Measurements from ENCODE around the gene HMCN1.
"Not testable (repeated sequence)": the region's sequence is repeated elsewhere in the genome, so short reads cannot be mapped to it uniquely, and the experiment has no call there.

HMCN1 gene

GRCh38 chr1:186102107-186102506 lies 367.9 kb downstream of the HMCN1 start:
- no peak for DNase-seq

GRCh38 chr1:186102547-186103148 lies 368.5 kb downstream of the HMCN1 start:
- peak; percentile 6 for DNase-seq

DNA sequence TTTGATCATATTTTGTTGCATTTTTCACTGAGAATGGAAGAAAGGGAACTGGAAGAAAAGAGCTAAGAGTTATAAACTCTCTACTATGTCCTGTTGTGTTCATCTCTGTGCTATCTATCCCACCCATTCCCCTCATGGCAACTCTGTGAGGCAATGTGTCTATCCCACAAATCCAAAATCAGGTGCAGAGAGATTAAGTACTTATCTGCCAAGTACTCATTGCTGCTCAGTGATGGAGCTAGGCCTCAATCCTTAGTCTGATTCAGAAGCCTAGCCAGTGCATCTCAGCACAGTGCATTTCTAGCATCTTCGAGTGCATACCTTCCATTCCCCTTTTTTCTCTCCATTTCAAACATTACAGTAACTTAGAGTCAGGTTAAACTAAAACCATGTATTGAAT lies 370.3 kb downstream of the HMCN1 start:
- DNase-seq, result no peak

DNA sequence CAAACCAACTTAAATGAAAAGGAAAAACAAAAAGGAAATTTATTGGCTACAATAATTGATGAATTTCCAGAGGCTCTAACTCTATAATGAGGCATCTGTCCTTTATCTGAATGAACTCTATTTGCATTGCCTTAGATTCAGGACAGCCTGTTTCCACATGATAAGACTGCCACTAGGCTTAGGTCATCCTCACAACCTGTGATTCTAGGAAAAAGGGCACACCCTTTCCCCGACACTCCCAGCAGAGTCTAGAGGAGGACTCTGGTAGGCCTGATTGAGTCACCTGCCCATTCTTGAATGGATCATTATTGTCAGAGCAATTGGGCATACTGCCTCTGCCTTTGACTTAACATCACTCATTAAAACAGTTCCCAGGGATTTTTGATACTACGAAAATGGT lies 378.1 kb downstream of the HMCN1 start:
- DNase-seq, result no peak

DNA sequence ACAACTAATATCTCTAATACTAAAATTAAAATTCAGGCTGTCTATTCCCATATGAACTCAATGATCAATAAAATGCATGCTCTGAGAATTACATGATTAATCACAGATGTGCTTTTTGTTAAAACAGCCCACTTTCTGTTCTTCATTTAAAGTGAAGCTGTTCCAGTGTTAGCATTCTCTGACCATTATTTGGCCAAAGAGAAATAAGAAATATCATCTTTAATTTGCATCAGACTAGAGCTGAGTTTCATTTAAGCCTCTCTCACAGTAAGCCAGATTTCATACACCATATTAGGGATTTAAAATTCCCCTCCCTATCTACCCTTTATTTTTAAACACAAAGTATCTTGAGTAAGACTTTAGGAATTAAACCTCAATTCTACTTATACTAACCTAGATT lies 379.3 kb downstream of the HMCN1 start:
- DNase-seq, result no peak

GRCh38 chr1:186118724-186119123 lies 384.5 kb downstream of the HMCN1 start:
- no peak for DNase-seq

- no peak for DNase-seq
Observed at GRCh38 chr1:186122837-186123236, 388.6 kb downstream of the HMCN1 start.

- DNase-seq, result no peak
Observed at GRCh38 chr1:186125035-186125434, 390.8 kb downstream of the HMCN1 start.

DNA sequence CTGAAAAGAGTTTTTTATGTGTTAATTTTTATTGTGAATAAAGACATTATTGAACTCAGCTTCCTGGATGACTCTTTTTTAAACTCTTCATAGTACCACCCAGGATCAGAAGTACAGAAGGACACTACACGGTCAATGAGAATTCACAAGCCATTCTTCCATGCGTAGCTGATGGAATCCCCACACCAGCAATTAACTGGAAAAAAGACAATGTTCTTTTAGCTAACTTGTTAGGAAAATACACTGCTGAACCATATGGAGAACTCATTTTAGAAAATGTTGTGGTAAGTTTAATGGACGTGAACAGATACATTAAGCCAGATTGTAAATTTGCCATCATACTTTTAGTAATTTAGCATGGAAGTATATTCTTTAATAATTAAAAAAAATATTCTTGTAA lies 391.3 kb downstream of the HMCN1 start:
- DNase-seq, result no peak

DNA sequence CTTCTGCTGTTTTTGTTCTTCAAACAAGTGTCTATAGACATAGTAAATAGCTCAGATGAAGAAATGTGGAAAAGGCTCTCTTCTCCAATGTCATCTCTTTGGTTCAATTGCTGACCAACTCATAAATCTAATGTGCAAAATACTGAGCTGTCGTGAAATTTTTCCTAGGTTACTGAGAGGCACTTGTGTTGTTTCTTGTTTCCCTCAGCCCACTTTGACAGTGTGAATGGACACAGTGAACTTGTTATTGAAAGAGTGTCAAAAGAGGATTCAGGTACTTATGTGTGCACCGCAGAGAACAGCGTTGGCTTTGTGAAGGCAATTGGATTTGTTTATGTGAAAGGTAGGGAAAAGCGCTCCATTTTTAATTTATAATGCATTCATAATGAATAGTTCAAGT lies 395.6 kb downstream of the HMCN1 start:
- DNase-seq, result no peak

DNA sequence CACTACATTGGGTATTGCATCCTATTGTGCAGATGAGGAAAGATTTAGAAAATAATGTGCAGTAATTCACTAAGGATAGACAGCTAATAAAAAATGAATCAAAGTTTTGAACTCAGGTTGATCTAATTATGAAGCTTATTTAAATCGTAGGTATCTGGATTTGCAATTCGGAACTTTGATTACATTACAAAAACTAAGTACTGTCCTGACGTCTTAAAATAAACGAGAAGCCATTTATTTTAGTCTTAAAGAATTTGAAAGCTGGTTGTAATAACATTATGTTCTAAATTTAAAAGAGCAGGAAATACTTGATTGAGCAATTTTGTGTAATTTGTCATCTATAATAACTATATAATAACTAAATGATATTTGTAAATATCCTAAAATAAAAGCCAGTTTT lies 404.9 kb downstream of the HMCN1 start:
- DNase-seq, result no peak

DNA sequence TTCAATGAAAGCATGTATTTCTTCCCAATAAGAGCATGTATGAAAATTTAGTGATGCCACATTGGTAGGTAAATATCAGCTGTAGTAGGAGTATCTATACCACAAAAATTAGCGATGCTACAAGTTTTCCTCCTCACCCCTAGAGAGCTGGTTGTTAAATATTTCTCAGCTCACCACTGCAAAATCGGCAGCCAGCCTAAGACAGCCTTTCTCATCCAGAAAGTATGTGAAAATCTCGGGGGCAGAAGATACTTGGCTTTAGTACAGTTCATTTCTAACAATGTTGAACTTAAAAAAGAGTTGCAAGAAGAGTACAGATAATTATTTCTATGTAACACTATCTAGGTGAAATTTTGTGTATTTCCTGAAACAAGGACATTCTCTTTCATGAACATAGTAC lies 405.5 kb downstream of the HMCN1 start:
- DNase-seq, result no peak

- no peak for DNase-seq
Observed at GRCh38 chr1:186142159-186142558, 408.0 kb downstream of the HMCN1 start.

- DNase-seq, result no peak
Observed at GRCh38 chr1:186142916-186143315, 408.7 kb downstream of the HMCN1 start.

GRCh38 chr1:186143481-186143880 lies 409.3 kb downstream of the HMCN1 start:
- no peak for DNase-seq

DNA sequence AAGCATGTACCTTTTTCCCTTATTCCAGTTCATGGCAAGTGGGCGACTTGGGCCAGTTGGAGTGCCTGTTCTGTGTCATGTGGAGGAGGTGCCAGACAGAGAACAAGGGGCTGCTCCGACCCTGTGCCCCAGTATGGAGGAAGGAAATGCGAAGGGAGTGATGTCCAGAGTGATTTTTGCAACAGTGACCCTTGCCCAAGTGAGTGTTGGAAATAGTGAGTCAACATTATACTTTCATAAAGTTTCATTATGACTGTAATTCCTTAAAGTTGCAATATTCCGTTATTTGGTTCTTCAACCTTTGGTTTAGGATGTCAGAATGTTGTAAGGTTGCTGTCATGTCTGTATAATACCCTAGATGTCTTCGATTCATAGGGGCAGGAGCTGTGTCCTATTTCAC lies 410.3 kb downstream of the HMCN1 start:
- DNase-seq, result peak; percentile 52

GRCh38 chr1:186146974-186147373 lies 412.8 kb downstream of the HMCN1 start:
- peak; percentile 26 for DNase-seq

DNA sequence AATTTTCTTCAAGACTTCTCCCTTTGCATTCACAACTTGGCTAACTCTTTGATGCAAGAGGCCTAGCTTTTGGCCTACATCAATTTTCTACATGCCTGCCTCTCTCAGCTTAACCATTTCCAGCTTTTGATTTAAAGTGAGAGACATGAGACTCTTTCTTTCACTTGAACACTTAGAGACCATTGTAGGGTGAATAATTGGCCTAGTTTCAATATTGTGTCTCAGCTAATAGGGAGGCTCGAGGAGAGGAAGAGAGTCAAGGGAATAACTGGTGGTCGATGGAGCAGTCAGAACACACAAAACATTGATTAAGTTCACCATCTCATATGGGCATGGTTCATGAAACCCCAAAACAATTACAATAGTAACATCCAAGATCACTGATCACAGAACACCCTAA lies 415.4 kb downstream of the HMCN1 start:
- no peak for DNase-seq

GRCh38 chr1:186152227-186152619 lies 418.0 kb downstream of the HMCN1 start:
- no peak for DNase-seq

DNA sequence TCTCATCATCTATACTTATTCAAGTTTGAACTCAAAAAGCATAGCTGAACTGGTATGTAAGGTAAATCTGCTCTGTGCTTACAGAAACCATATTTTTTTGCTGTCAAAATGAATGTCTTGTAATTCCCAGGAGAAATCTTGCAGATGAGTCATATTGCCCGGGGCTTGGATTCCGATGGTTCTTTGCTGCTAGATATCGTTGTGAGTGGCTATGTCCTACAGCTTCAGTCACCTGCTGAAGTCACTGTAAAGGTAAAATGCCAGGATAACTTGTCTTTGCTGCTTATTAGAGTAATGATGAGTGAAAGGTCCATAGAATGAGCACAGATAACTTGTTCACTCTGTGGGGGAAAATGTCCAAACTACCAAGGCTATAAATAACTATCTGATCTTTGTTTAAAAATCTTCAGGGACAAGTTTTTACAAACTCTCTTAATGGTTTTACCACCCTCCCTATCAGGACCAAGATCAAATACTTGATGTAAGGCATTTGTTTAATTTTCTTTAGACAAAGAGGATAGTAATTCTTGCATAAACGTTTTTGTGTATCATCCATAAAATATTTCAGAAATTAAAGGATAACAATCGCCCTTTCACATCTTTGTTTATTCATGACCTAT lies 418.5 kb downstream of the HMCN1 start:
- DNase-seq, result no peak

- no peak for DNase-seq
Observed at GRCh38 chr1:186154651-186155050, 420.5 kb downstream of the HMCN1 start.

- DNase-seq, result no peak
Observed at GRCh38 chr1:186155594-186155993, 421.4 kb downstream of the HMCN1 start.

- not testable (repeated sequence) for DNase-seq
Observed at GRCh38 chr1:186162895-186163294, 428.7 kb downstream of the HMCN1 start.

DNA sequence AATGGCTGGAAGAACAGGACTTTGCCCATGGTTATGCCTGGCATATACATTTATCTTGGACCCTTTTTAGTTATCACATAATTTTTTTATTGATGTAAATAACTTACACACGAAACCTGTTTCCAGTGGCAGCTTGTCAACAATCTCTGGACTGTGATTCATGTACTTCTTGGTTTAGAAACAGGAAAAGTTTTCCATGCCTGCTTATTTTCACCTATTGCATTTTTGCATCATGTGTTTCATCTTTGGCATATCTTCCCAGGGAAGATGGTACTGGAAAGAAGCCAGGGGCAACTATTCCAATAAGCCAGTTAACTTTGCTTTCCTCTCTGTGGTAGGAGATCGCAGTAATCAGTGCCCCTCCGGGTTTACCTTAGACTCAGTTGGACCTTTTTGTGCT lies 430.6 kb downstream of the HMCN1 start:
- no peak for DNase-seq

GRCh38 chr1:186165303-186165702 lies 431.1 kb downstream of the HMCN1 start:
- no peak for DNase-seq
